GM12872 (cell line): ENCODE results near the gene CASK.

Experiments
- TF ChIP-seq, protein P1 (sequence below): IDR thresholded peaks from 3 replicates; pipeline ENCODE4 v1.5.1; 2011; ENCODE audit warnings: low read depth, mild to moderate bottlenecking, low read length, moderate library complexity; ENCODE audit not compliant: insufficient read depth

The CASK gene

GRCh38 chrX:41827886-41828285 is 95.5 kb downstream of the CASK start:
- TF ChIP-seq, protein P1, sequence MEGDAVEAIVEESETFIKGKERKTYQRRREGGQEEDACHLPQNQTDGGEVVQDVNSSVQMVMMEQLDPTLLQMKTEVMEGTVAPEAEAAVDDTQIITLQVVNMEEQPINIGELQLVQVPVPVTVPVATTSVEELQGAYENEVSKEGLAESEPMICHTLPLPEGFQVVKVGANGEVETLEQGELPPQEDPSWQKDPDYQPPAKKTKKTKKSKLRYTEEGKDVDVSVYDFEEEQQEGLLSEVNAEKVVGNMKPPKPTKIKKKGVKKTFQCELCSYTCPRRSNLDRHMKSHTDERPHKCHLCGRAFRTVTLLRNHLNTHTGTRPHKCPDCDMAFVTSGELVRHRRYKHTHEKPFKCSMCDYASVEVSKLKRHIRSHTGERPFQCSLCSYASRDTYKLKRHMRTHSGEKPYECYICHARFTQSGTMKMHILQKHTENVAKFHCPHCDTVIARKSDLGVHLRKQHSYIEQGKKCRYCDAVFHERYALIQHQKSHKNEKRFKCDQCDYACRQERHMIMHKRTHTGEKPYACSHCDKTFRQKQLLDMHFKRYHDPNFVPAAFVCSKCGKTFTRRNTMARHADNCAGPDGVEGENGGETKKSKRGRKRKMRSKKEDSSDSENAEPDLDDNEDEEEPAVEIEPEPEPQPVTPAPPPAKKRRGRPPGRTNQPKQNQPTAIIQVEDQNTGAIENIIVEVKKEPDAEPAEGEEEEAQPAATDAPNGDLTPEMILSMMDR, result no peak

DNA sequence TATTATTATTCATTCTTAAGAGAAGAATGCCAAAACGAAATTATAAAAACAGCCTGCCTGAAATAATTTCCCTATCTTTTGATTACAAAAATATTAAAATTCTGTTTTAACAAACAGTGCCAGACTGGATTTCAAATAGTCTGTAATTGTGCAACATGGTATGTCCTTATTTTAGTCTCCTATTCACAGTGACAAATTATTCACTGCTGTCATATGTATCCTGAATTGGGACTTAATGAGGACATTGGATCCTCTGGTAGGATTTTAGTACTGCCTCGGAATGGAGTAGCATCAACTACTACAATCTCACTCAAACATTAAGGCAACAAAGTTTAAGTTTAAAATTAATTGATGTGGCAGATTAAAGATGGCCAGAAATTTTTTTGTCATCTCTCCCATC is 97.6 kb downstream of the CASK start:
- TF ChIP-seq, protein P1, result no peak

DNA sequence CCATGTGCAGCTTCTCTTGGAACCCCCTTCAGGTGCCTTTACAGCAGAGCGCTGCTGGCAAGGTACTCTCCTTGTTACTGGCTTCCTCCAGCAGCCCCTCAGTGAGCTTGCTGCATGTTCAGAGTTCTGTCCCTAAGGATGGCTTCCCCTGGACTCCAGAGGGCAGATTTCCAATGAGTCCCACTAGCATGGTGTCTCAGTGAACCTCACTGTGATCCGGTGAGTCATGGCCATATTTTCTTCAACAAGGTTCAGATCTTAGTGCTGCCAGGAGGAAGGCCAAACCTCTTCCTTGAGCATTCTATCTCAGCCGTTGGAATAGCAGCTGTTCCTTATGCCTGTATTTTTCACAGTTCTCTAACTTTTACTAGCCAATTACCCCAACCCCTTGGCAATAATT is 98.8 kb downstream of the CASK start:
- TF ChIP-seq, protein P1, result no peak

DNA sequence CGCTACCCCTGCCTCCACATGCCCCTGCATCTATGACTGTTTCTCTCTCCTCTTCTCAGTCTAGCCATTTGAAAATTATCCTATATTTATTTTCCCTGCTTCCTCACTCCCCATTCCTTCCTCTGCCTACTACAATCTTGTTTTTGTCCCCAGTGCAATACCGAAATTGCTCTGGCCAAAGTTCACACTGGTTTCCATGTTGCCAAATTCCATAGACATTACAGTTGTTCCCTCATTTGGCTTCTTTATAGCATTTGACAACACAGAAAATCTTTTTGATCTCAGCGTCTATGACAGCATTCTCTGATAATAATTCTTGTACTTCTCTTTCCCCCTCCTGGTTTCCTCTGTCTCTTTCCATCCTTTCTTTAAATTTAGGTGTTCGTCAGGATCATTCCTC is 100.0 kb downstream of the CASK start:
- TF ChIP-seq, protein P1, result no peak

DNA sequence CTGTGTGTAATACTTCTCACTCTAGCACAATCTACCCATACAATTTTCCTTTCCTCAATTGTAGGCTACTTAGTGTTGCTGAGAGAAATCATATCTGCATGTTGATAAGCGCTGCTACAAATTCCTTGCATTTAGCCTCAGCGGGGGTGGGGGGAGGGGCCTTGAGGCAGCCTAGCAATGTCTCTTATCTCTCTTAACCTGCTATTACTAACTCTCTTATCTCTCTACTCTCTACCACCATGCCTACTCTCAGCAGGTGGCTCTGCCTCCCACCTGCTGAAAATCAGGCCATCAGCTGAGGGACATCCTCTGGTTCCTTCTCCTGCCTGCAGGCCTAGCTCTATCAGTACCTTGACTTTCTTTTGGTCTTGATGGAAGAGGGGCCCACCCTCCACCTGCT is 100.5 kb downstream of the CASK start:
- TF ChIP-seq, protein P1, result no peak

- TF ChIP-seq, protein P1, result no peak
Observed at GRCh38 chrX:41808047-41808446, 115.3 kb downstream of the CASK start.

GRCh38 chrX:41802958-41803357 is 120.4 kb downstream of the CASK start:
- TF ChIP-seq, protein P1, result no peak

DNA sequence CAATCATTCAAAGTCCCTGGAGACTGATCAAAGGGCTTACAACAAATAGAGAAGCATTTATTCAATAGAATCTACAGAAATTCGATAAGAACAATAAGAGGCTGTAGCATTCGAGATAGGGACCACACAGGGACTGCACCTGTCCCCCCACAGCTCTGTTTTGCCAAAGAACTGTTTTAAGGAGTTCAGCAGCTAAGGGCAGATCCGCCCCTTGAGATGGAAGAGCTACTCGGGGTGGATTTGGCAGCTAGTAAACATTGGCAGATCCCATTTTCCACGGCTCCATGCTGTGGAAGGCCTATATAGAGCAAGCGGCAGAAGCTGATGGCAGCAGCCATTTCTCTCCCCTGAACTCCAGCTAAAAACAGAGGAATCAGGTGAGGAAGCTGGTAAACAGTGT is 123.7 kb downstream of the CASK start:
- TF ChIP-seq, protein P1, result no peak
